ENCODE measurements around the gene XRN1. TPM values are rescaled to one million over a fixed set of nuclear protein-coding genes. Genes with fewer than 3 reads are reported as not detected.

XRN1 gene
- total and polyA plus RNA-seq, 2 of the 8 experiments (the other 6 are each of a cell fraction or from before 2014, with no cell fraction given): 1.9 to 17.2 TPM

- Histone ChIP-seq H2BK12ac (ENCODE audit: low read depth, low read length) (no peak overlapping the region), H2AFZ (ENCODE audit: low read length) (no peak overlapping the region), H4K8ac (ENCODE audit: extremely low read depth, insufficient read depth, low read length) (no peak overlapping the region), H3K9ac (replicated peaks in 1 of 4; ENCODE audit: extremely low read depth in 1 of 4, low read depth in 3 of 4, low read length in 3 of 4) (no peak overlapping the region), H3K4me3 (ENCODE audit: extremely low read depth in 1 of 4, insufficient read depth in 2 of 4, low read depth in 3 of 4, low read length in 4 of 4) (no peak overlapping the region), H3K14ac (ENCODE audit: insufficient read length) (no peak overlapping the region), H3K56ac (replicated peaks; ENCODE audit: insufficient read length, low read depth, low read length) (no peak overlapping the region), H2AK5ac (ENCODE audit: low read depth, low read length) (no peak overlapping the region), H3K27ac (ENCODE audit: low read depth, low read length) (no peak overlapping the region), H4K91ac (replicated peaks; ENCODE audit: insufficient read length, low read length) (no peak overlapping the region), H4K5ac (ENCODE audit: insufficient read length, low read depth, low read length) (no peak overlapping the region), H3K4me2 (ENCODE audit: insufficient read depth in 1 of 2, low read depth in 2 of 2, low read length in 2 of 2) (no peak overlapping the region), H2BK120ac (replicated peaks; ENCODE audit: low read depth, low read length) (no peak overlapping the region), H3K27me3 (replicated peaks in 1 of 4; ENCODE audit: control insufficient read depth in 3 of 4, extremely low read depth in 1 of 4, insufficient read depth in 3 of 4, low read length in 3 of 4) (peaks cover 0 to 5% (median 5%) of the 10 kb centered on the region in 4 experiments; a peak in 5 of 7 replicates), H4K20me1 (replicated peaks in 1 of 2; ENCODE audit: control insufficient read depth in 1 of 2, insufficient read depth in 2 of 2, low read length in 2 of 2) (no peaks in the 10 kb centered on the region), H3K23ac (ENCODE audit: insufficient read length) (no peak overlapping the region), H2BK5ac (ENCODE audit: low read depth, low read length) (no peak overlapping the region), H3K18ac (ENCODE audit: extremely low read depth, low read length) (no peak overlapping the region), H3K23me2 (ENCODE audit: low read depth, low read length) (no peaks in the 10 kb centered on the region), H2BK20ac (ENCODE audit: low read length) (no peak overlapping the region), H3K79me1 (ENCODE audit: low read depth, low read length) (no peaks in the 10 kb centered on the region), H3K4me1 (replicated peaks in 1 of 4; ENCODE audit: control insufficient read depth in 3 of 4, insufficient read depth in 4 of 4, low read length in 3 of 4) (no peaks in the 10 kb centered on the region), H3K36me3 (ENCODE audit: control insufficient read depth in 2 of 4, insufficient read depth in 4 of 4, low read length in 3 of 4) (no peaks in the 10 kb centered on the region), H3K79me2 (ENCODE audit: control insufficient read depth in 1 of 2, insufficient read depth in 2 of 2, low read length in 2 of 2) (no peaks in the 10 kb centered on the region), H3K4ac (replicated peaks; ENCODE audit: insufficient read length, low read depth, low read length) (no peak overlapping the region), H3K9me3 (ENCODE audit: insufficient read depth in 2 of 2, low read depth in 1 of 2, low read length in 1 of 2) (peaks cover 5 to 7% of the 10 kb centered on the region in 2 experiments; a peak in 2 of 4 replicates), H2BK15ac (ENCODE audit: low read length) (no peak overlapping the region)
- ChIA-PET POLR2A (ENCODE audit: partially characterized antibody) (no interaction called here), CTCF (ENCODE audit: partially characterized antibody) (interaction anchor here (0.6 to 1.2 kb wide), 3 partner anchors 96 to 630 kb away, joined by 3 to 6 read pairs (median 3); no protein-coding TSS in a partner anchor)
- 94% methylated on average over 2 of the region's 2 CpGs; no CpG with 5 or more reads in 1 of the 2 experiments for WGBS, 2 experiments (ENCODE audit: extremely low coverage in 1 of 2, insufficient coverage in 1 of 2, insufficient read length in 1 of 2, insufficient replicate concordance in 2 of 2, low coverage in 1 of 2, low lambda C conversion rate in 2 of 2, missing lambda C conversion rate in 1 of 2)
- TF ChIP-seq HDAC2 (IDR thresholded peaks at IDR 0.05; ENCODE audit: borderline replicate concordance in 1 of 2, low read depth in 2 of 2, low read length in 2 of 2): no peak
- TF ChIP-seq RAD21 (IDR thresholded peaks at IDR 0.05 in 1 of 2, conservative IDR thresholded peaks at IDR 0.05 in 1 of 2; ENCODE audit: low read depth in 2 of 2, low read length in 2 of 2): no peak
- TF ChIP-seq TCF12 (IDR thresholded peaks at IDR 0.05; ENCODE audit: low read depth, low read length): no peak
- no peak for TF ChIP-seq SUZ12 (IDR thresholded peaks at IDR 0.05; ENCODE audit: low read length)
- TF ChIP-seq TBP (IDR thresholded peaks at IDR 0.05; ENCODE audit: low read depth, low read length): no peak
- TF ChIP-seq SRF (IDR thresholded peaks at IDR 0.05; ENCODE audit: low read depth, low read length): no peak
- DNase-seq (ENCODE audit: low read depth in 1 of 2, low spot score in 2 of 2) (no peak), FAIRE-seq (no peak)
These were observed 169.4 kb downstream of the XRN1 start for GRCh38 chr3:142278451-142278850.
